ENCODE results near the gene LRFN3.

The LRFN3 gene

DNA sequence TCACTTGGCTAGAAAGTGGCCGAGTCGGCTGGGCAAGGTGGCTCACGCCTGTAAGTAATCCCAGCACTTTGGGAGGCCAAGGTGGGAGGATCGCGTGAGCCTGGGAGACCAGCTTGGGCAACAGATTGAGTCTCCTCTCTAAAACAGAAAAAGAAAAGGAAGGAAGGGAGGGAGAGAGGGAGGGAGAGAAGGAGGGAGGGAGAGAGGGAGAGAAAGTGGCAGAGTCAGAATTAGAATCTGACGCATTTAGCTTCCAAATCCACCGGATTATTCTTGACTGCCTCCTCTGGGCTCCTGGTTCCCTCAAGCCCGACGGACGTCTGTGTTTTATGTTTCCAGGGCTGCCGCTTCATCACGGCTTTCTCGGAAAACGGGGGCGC lies 22.5 kb downstream of the LRFN3 start:
- H3K4me3 ChIP-seq (ENCODE audit: control insufficient read depth, low read depth, low read length): no peak overlapping the region
- DNase-seq (ENCODE audit: low read depth): no peak
- TF ChIP-seq, protein P1, sequence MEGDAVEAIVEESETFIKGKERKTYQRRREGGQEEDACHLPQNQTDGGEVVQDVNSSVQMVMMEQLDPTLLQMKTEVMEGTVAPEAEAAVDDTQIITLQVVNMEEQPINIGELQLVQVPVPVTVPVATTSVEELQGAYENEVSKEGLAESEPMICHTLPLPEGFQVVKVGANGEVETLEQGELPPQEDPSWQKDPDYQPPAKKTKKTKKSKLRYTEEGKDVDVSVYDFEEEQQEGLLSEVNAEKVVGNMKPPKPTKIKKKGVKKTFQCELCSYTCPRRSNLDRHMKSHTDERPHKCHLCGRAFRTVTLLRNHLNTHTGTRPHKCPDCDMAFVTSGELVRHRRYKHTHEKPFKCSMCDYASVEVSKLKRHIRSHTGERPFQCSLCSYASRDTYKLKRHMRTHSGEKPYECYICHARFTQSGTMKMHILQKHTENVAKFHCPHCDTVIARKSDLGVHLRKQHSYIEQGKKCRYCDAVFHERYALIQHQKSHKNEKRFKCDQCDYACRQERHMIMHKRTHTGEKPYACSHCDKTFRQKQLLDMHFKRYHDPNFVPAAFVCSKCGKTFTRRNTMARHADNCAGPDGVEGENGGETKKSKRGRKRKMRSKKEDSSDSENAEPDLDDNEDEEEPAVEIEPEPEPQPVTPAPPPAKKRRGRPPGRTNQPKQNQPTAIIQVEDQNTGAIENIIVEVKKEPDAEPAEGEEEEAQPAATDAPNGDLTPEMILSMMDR (conservative IDR thresholded peaks at IDR 0.05; ENCODE audit: control insufficient read depth, insufficient read depth, low read depth, low read length): no peak

DNA sequence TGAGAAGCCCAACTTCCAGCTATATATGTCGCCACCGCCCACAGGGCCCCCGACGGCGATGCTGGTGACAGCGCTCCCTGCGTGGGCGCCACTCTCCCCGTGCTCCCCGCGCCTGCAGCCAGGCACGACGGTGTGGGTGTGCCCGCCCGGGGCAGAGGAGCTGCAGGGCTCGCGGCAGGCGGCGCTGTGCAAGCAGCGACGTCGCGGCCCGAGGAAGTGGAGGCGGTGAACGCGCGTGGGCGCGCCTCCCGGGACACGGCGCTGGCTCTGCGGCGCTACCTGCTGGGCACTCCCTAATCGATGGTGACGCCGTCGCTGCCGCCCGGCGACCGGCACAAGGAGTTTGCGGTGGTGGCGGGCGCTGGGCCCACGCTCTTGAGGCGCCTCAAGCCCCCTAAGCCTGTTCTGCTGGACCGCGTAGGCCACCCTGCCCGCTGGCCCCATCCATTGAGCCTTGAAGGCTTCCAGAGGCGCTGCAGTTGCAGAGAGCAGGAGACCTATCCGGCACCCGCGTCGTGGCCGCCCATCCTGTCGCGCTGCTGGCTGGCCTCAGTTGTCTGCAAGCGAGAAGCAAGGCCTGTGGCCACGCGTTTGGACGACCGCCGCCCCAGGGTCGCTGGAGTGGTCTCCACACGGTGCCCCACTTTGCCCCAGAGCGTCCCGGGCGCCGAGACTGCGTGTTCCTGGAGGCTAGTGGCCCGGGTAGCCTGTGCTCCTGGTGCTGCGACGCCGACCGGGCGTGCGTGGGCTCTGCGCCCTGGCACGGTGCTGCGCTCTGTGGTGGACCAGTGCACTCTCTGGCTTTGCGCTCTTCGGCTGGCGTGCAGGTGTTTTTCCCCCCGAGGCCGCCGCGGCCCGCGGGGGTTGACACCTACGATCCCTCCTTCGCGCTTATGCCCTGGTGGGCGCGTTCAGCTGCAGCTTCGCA lies 23.1 kb downstream of the LRFN3 start:
- H3K4me3 ChIP-seq (ENCODE audit: control insufficient read depth, low read depth, low read length): no peak overlapping the region
- TF ChIP-seq, protein P1 (conservative IDR thresholded peaks at IDR 0.05; ENCODE audit: control insufficient read depth, insufficient read depth, low read depth, low read length): no peak
- DNase-seq (ENCODE audit: low read depth): no peak

DNA sequence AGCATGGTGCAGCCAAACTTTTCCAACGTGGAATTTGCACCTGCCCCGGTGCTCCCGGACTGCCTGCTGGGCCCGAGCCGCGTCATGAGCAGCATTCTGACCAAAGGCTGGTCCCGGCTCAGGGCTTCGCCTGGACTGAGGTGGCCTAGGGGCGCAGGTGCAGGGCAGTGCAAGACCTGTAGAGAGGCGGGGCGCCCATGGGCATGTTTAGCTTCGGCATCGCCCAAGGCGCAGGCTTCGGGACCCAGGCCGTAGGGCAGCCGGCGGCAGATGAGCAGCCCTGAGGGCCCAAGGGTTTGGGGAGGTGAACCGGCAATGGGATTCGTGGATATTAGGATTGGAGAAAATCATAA lies 23.8 kb downstream of the LRFN3 start:
- DNase-seq (ENCODE audit: low read depth): no peak
- TF ChIP-seq, protein P1 (conservative IDR thresholded peaks at IDR 0.05; ENCODE audit: control insufficient read depth, insufficient read depth, low read depth, low read length): no peak
- no peak overlapping the region for H3K4me3 ChIP-seq (ENCODE audit: control insufficient read depth, low read depth, low read length)

DNA sequence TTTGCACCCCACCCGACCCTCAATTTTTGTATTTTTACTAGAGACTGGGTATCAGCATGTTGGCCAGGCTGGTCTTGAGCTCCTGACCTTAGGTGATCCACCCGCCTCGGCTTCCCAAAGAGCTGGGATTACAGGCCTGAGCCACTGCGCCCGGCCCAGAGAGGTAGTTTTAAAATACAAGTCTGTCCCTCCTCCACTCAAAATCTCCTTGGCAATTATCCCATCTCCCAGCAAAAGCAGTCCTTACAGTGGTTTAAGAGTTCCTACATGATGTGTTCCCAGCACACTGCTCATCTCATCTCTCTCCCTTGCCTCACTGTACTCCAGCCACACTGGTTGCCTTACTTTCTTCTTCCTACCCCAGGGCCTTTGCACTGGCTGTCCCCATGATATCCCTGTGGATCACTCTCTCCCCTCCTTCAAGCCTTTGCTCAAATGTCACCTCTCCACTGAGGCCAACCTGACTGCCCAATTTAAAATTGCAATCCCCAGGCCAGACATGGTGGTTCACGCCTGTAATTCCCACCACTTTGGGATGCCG lies 24.3 kb downstream of the LRFN3 start:
- no peak overlapping the region for H3K4me3 ChIP-seq (ENCODE audit: control insufficient read depth, low read depth, low read length)
- DNase-seq (ENCODE audit: low read depth): no peak
- TF ChIP-seq, protein P1 (conservative IDR thresholded peaks at IDR 0.05; ENCODE audit: control insufficient read depth, insufficient read depth, low read depth, low read length): no peak

DNA sequence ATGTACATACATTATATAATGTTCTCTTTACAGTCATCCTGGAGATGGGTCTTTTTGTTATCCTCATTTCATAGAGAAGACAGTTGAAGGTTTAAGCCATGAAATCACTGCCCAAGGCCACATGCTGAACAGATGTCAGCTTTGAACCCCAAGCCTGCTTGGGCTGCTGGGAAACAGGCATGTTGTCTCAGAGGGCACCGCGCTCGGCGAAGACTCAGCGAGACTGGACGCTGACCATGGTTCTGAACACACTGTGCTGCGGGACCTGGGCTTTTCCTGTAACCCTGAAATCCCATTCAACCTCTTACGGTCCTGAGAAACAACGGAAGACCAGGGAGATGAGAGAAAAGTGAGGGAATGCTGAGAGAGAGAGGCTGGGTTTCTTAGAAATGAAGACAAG lies 27.3 kb downstream of the LRFN3 start:
- DNase-seq (ENCODE audit: low read depth): peak; percentile 64
- TF ChIP-seq, protein P1 (conservative IDR thresholded peaks at IDR 0.05; ENCODE audit: control insufficient read depth, insufficient read depth, low read depth, low read length): no peak
- H3K4me3 ChIP-seq (ENCODE audit: control insufficient read depth, low read depth, low read length): no peak overlapping the region

DNA sequence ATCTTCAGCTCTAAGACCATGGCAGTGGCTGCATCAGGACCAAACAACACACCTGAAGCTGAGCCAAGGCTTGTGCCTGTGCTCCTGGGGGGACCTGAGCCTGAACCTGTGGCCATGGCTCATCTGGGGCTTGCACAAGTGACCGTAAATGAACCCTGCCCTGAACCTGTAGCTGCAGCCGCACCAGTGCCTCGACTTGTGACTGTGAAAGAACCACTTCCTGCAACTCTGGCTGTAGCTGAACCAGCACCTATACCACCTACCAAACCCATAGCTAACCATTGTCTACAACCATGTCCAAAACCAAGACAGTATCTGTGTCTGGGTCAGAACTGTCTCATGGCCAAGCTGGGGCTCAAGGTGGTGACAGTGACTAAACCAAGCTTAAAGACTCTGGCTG lies 30.6 kb downstream of the LRFN3 start:
- no peak overlapping the region for H3K4me3 ChIP-seq (ENCODE audit: control insufficient read depth, low read depth, low read length)
- DNase-seq (ENCODE audit: low read depth): no peak
- TF ChIP-seq, protein P1 (conservative IDR thresholded peaks at IDR 0.05; ENCODE audit: control insufficient read depth, insufficient read depth, low read depth, low read length): no peak
